Skeletal muscle satellite cell (primary cell): Measurements from ENCODE around the gene FAM135A.

Experiments
- H3K27me3 ChIP-seq: 2 replicates; pipeline ENCODE4 v1.7.0; 2013; ENCODE audit warnings: low read length; ENCODE audit not compliant: control insufficient read depth, insufficient read depth
- H3K36me3 ChIP-seq: 2 replicates; pipeline ENCODE4 v1.7.0; 2013; ENCODE audit warnings: mild to moderate bottlenecking, control low read depth, low read length; ENCODE audit not compliant: insufficient read depth
- H3K4me1 ChIP-seq: 2 replicates; pipeline ENCODE4 v1.7.0; 2013; ENCODE audit warnings: low read length; ENCODE audit not compliant: control insufficient read depth, insufficient read depth
- H3K4me2 ChIP-seq: 2 replicates; pipeline ENCODE4 v1.7.0; 2013; ENCODE audit warnings: mild to moderate bottlenecking, low read length
- H3K4me3 ChIP-seq: 2 replicates; pipeline ENCODE4 v1.7.0; 2013; ENCODE audit warnings: low read length
- H3K9ac ChIP-seq: 2 replicates; pipeline ENCODE4 v1.7.0; 2013; ENCODE audit warnings: mild to moderate bottlenecking, low read depth, low read length, moderate library complexity
- H3K9me3 ChIP-seq: replicated peaks from 2 replicates; pipeline ENCODE4 v1.7.0; 2013; ENCODE audit warnings: mild to moderate bottlenecking, control low read depth, low read length

The FAM135A gene

GRCh38 chr6:70398783-70399728, 14.3 kb upstream of the FAM135A start:
- peaks cover 21% of the 10 kb centered on the region for H3K27me3 ChIP-seq
- H3K36me3 ChIP-seq = no peaks in the 10 kb centered on the region
- no peak overlapping the region for H3K4me2 ChIP-seq
- no peaks in the 10 kb centered on the region for H3K9me3 ChIP-seq
- H3K4me1 ChIP-seq = no peaks in the 10 kb centered on the region
- no peak overlapping the region for H3K4me3 ChIP-seq
- H3K9ac ChIP-seq = no peak overlapping the region

- no peaks in the 10 kb centered on the region for H3K36me3 ChIP-seq
- H3K9ac ChIP-seq = no peak overlapping the region
- H3K4me2 ChIP-seq = no peak overlapping the region
- H3K9me3 ChIP-seq = no peaks in the 10 kb centered on the region
- no peak overlapping the region for H3K4me3 ChIP-seq
- H3K4me1 ChIP-seq = no peaks in the 10 kb centered on the region
- peaks cover 30% of the 10 kb centered on the region for H3K27me3 ChIP-seq
Measured at GRCh38 chr6:70404658-70405057, 8.7 kb upstream of the FAM135A start.

GRCh38 chr6:70409216-70409615, 4.1 kb upstream of the FAM135A start:
- Histone ChIP-seq H3K4me3 (no peak overlapping the region), H3K4me1 (peaks cover 6% of the 10 kb centered on the region), H3K4me2 (no peak overlapping the region), H3K27me3 (peaks cover 15% of the 10 kb centered on the region), H3K9me3 (no peaks in the 10 kb centered on the region), H3K36me3 (no peaks in the 10 kb centered on the region), H3K9ac (no peak overlapping the region)

- Histone ChIP-seq H3K9ac (no peak overlapping the region), H3K4me3 (no peak overlapping the region), H3K9me3 (no peaks in the 10 kb centered on the region), H3K27me3 (peaks cover 7% of the 10 kb centered on the region), H3K4me2 (peak overlapping the region; percentile 80), H3K36me3 (no peaks in the 10 kb centered on the region), H3K4me1 (peaks cover 6% of the 10 kb centered on the region)
Measured at GRCh38 chr6:70411542-70412251, 1.6 kb upstream of the FAM135A start.

GRCh38 chr6:70412252-70413113, 825 bp upstream of the FAM135A start:
- Histone ChIP-seq H3K36me3 (no peaks in the 10 kb centered on the region), H3K27me3 (peaks cover 6% of the 10 kb centered on the region), H3K4me1 (peaks cover 6% of the 10 kb centered on the region), H3K4me2 (peak overlapping the region; percentile 80), H3K4me3 (peak overlapping the region; percentile 75), H3K9ac (peak overlapping the region; percentile 82), H3K9me3 (no peaks in the 10 kb centered on the region)

- no peaks in the 10 kb centered on the region for H3K36me3 ChIP-seq
- H3K4me2 ChIP-seq = peak overlapping the region; percentile 80
- H3K4me1 ChIP-seq = peaks cover 6% of the 10 kb centered on the region
- peak overlapping the region; percentile 75 for H3K4me3 ChIP-seq
- H3K9me3 ChIP-seq = no peaks in the 10 kb centered on the region
- H3K9ac ChIP-seq = peak overlapping the region; percentile 82
- H3K27me3 ChIP-seq = no peaks in the 10 kb centered on the region
Measured at GRCh38 chr6:70413992-70414494, 735 bp downstream of the FAM135A start.

GRCh38 chr6:70414813-70415212, 1.5 kb downstream of the FAM135A start:
- Histone ChIP-seq H3K4me1 (peaks cover 6% of the 10 kb centered on the region), H3K9ac (no peak overlapping the region), H3K9me3 (no peaks in the 10 kb centered on the region), H3K36me3 (no peaks in the 10 kb centered on the region), H3K27me3 (no peaks in the 10 kb centered on the region), H3K4me2 (peak overlapping the region; percentile 80), H3K4me3 (peak overlapping the region; percentile 75)

- H3K4me2 ChIP-seq = no peak overlapping the region
- H3K36me3 ChIP-seq = no peaks in the 10 kb centered on the region
- no peak overlapping the region for H3K9ac ChIP-seq
- peaks cover 6% of the 10 kb centered on the region for H3K4me1 ChIP-seq
- H3K9me3 ChIP-seq = no peaks in the 10 kb centered on the region
- H3K4me3 ChIP-seq = no peak overlapping the region
- no peaks in the 10 kb centered on the region for H3K27me3 ChIP-seq
Measured at GRCh38 chr6:70415247-70415646, 1.9 kb downstream of the FAM135A start.

- Histone ChIP-seq H3K4me3 (no peak overlapping the region), H3K27me3 (no peaks in the 10 kb centered on the region), H3K4me2 (no peak overlapping the region), H3K9me3 (no peaks in the 10 kb centered on the region), H3K36me3 (no peaks in the 10 kb centered on the region), H3K4me1 (peaks cover 6% of the 10 kb centered on the region), H3K9ac (no peak overlapping the region)
Measured at GRCh38 chr6:70415660-70416059, 2.4 kb downstream of the FAM135A start.

GRCh38 chr6:70421509-70421908, 8.2 kb downstream of the FAM135A start:
- Histone ChIP-seq H3K9ac (no peak overlapping the region), H3K27me3 (no peaks in the 10 kb centered on the region), H3K4me1 (no peaks in the 10 kb centered on the region), H3K9me3 (no peaks in the 10 kb centered on the region), H3K4me3 (no peak overlapping the region), H3K4me2 (no peak overlapping the region), H3K36me3 (no peaks in the 10 kb centered on the region)
